HG03460 (cell line): ENCODE data around the gene LRRC45.
A peak's percentile ranks its signal among the peaks of the same experiment; 100 is the strongest.
"Not testable (repeated sequence)": the region's sequence is repeated elsewhere in the genome, so short reads cannot be mapped to it uniquely, and the experiment has no call there.

ENCODE experiments used
- ATAC-seq: cut with Tn5 transposase; IDR thresholded peaks from one replicate; pipeline ENCODE4 v1.9.1; 2021; ENCODE audit not compliant: unreplicated experiment

The LRRC45 gene

DNA sequence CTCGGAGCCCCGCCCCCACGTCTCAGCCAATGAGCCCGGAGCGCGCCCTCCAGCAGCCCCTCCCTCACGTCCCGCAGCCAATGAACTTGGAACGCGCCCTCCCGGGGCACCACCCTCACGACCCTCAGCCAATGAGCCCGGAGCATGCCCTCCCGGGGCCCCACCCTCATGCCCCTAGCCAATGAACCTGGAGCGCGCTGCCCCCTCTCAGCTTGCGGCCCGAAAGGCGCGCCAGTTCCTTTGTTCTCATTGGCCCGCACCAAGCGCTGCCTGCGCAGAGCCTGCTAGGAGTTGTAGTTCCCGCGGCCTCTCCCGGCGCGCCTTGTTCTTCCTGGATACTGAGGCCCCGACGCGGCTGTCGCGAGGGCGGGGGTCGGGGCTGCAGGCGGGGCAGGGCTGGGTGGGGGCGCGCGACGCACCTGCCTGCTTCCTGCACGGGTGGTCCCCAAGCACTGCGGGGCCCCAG is at the start of gene LRRC45:
TSS of gene LRRC45 (plus strand) at position 325 of the 466 bp plus-strand sequence. CDS start 339 bp downstream, outside the sequence.
- peak; percentile 81 for ATAC-seq

DNA sequence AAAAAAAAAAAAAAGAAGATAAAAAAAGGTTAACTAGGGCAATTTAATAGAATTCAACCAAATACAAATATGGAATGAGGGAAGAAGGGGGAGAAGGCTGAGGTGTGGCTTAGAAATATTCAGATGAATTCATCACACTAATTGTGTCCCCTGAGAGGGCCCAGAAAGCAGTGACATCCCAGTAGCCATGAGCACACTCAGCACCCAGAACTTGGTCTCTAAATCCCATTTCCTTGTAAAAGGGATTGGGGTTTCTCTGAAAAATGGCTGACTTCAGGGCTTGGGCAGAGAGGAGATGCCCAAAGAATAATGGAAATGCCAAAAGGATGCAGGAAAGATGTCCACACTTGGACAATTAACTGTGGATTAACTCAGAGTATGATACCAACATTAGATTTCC is 49.7 kb upstream of the LRRC45 start:
- no peak for ATAC-seq

DNA sequence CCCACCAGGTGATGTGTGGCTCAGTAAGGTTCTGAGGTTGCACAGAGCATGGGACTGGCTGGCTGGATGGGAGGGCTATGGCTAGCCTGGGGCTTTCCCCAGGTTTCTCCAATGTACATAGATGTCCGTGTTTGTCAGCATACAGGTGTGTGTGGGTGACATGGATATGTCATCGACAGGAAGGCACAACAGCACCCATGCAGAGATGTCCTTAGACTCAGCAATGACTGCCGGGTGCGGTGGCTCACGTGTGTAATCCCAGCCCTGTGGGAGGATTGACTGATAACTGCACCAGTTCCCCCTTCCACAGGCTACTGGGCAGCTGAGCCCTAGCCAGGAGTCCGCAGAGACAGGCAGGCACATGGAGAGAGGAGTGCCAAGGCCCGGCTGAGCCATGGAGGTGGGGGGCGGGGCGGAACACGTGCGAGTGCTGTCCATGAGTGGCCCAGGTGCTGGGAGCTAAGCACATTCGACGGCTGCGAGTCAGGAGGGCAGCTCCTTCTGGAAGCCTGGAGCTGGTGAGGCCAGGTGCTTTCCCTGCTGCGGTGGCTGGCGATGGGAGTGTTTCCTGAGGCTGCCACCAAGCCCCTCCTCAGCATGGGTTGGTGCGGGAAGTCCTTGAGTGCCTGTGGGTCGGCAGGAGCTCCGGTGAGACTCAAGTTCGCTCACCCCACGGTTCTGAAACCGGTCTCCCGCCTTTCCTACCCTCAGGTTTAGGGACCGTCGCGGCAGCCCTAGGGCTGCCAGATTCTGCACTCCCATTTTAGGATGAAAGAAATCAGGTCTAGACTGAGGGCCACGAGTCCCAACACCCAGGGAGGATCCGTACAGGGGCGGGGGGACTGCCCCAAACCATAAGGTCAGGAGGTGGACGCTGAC is 46.5 kb upstream of the LRRC45 start:
- no peak for ATAC-seq

DNA sequence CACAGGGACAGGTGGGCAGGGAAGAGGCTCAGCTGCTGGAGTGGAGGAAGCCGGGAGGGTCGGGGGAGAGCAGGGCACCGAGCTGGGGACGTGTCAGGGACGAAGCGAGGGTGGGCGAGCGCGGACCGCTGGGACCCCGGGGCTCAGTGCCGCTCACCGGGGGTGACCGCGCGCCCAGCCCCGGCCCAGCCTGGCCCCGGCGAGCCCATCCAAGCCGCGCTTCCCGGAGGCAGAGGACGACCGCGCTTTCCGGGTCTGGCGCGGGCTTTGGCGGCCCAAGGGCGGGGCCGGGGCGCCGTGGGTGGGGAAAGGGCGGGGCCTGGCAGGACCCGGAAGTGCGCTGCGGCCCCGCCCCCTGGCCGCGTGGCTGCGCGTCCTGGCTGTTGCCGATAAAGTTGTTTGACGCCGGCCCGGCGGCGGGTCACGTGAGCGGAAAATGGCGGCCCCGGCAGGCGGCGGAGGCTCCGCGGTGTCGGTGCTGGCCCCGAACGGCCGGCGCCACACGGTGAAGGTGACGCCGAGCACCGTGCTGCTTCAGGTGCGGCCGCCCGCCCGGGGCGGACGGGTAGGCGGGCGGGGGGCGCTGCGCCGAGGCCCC is 45.8 kb upstream of the LRRC45 start, which contains the start of gene ASPSCR1:
TSS of gene ASPSCR1 (plus strand) at position 419 of the 598 bp plus-strand sequence. CDS start at position 437, 18 bp downstream.
- ATAC-seq, result peak; percentile 80

DNA sequence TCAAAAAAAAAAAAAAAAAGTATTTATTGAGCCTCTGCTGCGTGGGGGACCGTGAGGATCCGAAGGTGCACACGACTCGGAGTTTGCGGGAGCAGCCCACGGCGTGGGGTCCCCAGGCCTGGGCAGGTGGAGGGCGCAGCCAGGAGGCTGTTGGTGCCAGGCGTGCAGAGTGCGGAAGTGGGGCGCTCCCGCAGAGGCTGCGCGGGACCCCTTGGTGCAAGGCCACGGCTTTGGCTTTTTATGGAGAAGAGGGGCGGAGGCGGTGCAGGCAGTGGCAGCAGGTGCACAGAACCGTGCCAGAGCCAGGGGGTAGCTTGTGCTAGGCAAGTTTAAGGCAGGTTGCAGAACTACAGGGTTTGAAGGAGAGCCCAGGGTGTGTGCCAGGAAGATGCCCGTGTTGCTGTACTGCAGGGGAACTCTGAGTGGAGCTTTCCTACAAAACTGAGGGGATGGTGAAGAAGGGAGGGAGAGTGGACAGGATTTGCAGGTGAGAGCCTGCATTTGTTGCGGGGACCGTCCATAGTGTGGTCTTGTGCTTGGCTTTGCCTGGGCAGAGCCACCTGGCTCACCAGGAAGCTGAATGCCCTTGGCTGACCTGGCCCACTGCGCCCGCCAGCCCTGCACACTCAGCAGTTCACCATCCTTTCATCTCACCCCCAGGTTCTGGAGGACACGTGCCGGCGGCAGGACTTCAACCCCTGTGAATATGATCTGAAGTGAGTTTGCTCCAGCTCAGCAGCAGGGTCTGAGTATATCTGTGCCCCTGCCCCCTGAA is 44.4 kb upstream of the LRRC45 start:
- ATAC-seq, result no peak

DNA sequence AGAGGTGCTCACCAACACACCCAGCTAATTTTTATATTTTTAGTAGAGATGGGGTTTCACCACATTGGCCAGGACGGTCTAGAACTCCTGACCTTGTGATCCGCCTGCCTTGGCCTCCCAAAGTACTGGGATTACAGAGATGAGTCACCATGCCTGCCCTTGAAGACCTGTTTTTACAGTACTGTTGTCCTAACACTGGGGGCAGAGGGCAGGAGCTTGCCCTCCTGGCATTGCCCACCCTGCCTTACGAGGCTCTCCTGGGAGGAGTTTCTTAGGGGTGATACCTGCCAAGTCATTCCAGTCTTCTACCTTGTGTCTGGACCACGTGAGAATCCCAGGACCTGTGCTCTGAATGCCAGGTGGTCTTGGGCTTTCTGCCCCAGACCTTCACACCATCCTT is 43.0 kb upstream of the LRRC45 start:
- no peak for ATAC-seq

DNA sequence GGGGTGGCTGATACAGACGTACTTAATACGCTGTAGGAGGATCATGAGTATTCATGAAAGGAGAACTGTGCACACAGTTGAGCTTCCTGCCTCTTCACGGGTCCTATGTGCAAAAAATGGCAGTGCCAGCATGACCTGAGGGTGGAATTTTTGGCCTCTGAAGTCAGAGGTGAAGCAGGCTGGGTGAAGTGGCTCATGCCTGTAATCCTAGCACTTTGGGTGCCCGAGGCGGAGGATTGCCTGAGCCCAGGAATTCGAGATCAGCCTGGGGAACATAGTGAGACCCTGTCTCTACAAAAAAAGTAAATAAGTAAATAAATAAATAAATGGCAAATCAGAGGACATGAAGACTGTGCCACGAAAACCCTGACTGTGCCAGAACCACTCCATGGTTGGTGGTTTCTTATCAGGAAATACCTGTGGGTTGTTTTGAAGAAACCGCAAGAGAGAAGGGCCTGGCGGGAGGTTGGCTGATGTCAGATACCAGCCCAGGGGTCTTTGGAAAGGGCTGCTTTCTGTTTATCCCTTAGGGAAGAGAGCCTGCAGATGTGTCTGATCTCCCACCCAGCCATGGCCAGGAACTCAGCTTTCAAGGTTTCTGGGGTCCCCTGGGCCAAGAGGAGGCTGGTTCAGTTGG is 42.3 kb upstream of the LRRC45 start:
- no peak for ATAC-seq

DNA sequence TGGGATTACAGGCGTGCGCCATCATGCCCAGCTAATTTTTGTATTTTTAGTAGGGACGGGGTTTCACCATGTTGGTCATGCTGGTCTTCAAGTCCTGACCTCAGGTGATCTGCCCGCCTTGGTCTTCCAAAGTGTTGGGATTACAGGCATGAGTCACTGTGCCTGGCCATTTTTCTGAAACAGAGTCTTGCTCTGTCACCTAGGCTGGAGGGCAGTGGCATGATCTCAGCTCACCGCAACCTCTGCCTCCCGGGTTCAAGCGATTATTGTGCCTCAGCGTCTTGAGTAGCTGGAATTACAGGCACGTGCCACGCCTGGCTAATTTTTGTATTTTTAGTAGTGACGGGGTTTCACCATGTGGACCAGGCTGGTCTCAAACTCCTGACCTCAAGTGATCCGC is 41.6 kb upstream of the LRRC45 start:
- ATAC-seq, result not testable (repeated sequence)

DNA sequence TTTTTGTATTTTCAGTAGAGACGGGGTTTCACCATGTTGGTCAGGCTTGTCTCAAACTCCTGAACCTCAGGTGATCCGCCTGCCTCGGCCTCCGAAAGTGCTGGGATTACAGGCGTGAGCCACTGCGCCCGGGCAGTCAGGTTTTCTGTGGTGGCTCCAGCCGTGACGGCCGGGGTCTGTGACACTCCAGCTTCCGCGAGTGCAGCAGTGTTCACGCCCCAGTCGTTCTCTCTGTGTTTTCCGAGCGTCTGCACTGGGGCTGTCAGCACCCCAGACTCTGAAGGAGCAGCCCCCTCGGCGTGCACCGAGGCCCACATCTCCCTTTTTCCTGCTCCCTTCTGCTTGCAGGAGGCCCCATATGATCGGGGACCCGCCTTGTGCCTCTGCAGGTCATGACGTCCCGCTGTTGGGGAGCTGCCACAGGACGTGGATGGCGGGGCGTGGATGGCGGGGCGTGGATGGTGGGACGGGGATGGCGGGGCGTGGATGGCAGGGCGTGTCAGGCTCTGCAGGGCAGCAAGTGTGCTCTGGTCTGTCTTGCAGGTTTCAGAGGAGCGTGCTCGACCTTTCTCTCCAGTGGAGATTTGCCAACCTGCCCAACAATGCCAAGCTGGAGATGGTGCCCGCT is 40.0 kb upstream of the LRRC45 start:
- no peak for ATAC-seq

DNA sequence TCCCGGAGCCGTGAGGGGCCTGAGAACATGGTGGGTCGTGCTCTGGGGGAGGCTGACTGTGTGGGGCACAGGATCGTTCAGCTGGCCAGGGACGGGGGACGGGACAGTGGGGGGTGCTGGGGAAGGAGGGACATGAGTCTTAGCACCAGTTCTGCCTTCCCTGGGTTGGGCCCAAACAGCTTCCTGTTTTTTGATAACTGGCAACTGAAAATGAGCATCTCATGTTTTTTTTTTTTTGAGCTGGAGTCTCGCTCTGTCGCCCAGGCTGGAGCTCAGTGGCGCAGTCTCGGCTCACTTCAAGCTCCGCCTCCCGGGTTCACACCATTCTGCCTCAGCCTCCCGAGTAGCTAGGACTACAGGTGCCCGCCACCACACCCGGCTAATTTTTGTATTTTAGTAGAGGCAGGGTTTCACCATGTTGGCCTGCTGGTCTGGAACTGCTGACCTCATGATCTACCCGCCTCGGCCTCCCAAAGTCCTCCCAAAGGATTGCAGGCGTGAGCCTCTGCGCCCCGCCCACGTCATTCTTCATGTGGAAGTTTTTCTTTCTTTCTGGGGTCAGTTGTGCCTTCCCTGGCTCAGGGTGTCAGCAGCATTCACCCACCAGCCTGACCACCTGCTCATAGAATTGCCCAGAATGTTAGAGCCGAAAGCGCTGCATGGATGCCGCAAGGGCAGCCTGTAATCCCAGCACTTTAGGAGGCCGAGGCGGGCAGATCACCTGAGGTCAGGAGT is 39.3 kb upstream of the LRRC45 start:
- ATAC-seq, result no peak

DNA sequence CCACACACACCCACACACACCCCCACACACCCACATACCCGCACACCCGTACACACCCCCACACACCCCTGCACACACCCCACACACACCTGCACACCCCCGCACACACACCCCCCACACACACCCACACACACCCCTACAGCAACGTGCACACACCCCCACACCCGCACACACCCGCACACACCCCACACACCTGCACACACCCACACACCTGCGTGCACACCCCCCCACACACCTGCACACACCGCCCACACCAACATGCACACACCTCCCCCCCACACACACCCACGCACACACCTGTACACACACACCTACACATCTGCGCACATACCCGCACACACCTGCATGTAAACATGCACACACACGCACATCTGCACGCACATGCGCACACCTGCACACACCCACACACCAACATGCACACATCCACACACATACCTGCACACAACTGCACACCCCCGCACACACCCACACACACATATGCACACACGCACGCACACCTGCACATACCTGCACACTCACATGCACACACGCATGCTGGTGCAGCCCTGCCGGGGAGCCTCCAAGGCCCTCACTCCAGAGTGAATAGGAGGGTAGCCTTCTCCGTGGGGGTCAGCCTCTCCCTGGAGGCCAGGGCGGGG is 38.2 kb upstream of the LRRC45 start:
- no peak for ATAC-seq

DNA sequence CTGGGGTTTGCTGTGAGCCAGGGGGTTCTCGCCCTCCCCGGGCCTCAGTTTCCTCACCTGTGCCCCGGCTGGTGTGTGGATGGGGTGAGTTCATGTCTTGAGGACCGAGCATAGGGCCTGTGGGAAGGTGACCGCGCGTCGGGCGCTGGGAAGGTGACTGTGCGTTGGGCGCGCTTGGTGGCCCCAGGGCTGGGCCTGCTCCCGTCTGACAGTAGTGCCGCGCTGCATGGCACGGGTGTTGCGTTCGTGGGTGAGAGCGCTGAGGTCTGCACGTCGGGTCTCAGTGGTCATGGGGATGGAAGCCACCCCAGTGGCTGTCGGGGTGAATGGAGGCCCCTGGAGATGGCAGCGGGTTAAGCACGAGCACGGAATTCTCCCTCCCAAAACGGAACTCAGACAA is 36.5 kb upstream of the LRRC45 start:
- no peak for ATAC-seq

DNA sequence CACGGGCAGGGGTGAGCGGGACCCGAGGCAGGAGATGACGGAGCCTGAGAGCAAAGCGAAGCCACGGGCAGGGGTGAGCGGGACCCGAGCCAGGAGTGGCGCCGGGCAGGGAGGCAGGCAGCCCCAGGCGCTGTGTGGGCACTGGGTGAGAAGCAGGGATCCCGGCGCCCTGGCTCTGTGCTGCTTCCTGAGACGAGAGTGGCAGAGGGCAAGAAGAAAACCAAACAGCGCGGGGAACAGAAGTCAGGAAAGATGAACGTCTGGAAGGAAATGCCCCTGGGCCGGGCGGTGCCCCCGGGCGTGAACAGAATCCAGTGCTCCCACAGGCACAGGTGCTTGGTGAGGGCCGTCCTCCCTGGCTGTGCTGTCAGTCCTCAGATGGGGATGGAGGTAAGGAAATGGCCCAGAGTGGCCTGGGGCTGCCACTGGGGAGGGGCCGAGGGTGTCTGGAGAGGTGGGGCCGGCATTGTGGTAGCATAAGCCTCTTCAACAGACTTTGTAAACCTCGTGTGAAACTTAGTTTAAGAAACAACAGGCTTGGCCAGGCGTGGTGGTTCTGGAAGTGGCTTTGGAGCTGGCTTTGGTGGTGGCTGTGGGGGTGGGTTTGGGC is 35.8 kb upstream of the LRRC45 start:
- ATAC-seq, result no peak

DNA sequence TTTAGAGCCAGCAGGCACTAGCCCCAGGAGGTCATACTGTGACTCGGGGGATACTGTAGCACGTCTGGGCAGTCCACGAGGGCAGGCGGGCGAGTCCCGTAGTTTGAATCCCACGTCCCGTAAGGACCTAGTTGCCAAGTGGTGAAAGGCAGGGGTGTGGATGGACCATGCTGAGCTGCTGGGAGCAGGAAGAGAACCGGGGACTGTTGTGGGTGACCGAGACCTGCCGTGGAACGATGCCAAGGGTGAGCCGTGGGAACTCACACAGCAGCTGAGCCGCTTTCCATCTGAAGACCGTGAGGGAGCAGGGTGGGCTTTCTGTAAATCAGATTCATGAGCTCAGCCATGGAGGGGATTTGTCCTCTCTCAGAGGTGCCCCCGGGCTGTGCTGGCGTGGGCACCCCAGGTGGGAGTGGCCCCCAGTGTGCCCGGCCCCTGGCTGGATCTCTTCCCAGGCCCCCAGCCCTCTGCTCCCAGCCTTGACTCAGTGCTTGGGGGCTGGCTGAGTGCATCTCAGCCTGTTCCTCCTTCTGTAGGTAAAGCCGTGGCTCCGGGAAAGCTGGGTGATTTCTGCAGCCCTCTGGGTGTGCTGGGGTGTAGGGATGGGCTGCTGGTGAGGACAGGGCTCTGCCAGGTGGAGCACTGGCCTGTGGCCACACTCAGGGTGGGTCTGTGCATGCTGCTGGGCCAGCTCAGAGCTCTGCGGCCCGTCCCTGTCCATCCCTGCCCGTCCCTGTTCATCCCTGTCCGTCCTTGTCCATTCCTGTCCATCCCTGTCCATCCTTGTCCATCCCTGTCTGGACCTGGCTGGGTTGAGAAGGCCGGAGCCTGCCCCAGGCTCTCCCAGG is 32.0 kb upstream of the LRRC45 start:
- ATAC-seq, result no peak

DNA sequence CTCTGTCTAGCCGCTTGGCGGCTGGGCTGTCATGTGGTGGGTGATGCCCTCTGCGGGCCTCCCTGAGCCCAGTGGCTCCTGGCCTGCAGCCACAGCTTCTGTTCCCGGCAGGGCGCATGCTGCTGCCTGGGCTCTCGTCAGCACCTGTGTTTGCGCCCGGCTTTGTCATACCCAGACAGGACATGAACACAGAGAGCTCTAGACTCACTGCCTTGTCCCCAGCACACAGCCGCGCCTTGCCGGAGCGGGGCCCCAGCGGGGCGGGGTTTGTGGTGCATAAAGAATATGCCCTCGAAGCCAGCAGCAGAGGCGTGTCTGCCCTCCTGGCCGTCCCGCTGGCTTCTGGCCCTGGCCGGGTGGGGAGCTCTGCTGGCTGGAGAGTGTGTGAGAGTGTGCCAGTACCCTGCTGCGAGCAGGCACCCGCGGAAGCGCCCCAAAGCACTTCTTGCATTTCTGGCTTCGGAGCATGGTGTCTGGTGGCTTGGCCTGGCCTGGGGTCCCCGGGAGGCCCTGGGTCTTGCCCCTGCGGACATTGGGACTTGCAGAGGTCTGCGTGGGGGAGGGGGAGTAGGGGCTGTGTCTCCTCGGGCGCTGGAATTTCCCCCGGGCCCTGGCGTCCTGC is 31.3 kb upstream of the LRRC45 start:
- no peak for ATAC-seq

DNA sequence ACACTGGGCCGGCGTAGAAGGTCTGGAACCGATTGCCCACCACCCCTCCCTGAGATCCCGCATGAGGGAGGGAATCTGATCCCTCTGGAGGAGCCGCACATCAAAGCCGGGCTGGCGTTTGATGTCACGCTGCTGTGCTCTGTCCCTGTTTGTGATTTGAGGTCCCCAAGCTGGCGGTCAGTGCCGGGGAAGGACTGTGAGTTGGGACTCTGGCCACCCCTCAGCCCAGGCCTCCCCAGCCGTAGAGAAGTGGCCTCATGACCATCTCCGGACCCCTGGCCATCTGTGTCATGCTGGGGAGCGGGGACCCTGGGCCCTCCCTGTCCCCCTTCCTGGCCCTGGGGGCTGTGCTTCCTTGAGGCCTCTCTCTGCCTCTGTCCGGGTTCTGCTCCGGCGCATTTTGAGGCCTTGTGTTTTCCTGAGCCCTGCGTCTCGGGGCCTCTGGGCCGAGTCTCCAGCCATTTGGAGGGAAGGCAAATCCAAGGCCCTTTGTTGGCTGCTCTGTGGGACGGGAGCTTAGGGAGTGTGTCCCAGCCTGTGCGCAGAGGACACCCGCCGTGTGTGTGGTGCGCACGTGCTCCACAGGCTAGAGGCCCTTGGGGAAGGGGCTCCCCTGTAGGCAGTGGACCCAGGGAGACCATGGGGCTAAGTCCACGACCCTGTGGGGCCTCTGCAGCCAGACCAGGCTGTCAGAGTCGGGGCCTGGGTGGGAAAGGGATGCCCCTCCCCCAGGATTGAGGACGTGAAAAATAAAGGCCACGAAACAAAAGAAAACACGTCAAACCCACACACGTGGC is 30.6 kb upstream of the LRRC45 start:
- ATAC-seq, result no peak
